OCI-M2 (cell line): ENCODE data around the gene GOSR2.
"Not testable (repeated sequence)": the region's sequence is repeated elsewhere in the genome, so short reads cannot be mapped to it uniquely, and the experiment has no call there.

Source experiments
- DNase-seq: peaks from one replicate; lab custom pipeline; 2025; ENCODE audit not compliant: unreplicated experiment; lab: John Stamatoyannopoulos, UW

GOSR2 gene

DNA sequence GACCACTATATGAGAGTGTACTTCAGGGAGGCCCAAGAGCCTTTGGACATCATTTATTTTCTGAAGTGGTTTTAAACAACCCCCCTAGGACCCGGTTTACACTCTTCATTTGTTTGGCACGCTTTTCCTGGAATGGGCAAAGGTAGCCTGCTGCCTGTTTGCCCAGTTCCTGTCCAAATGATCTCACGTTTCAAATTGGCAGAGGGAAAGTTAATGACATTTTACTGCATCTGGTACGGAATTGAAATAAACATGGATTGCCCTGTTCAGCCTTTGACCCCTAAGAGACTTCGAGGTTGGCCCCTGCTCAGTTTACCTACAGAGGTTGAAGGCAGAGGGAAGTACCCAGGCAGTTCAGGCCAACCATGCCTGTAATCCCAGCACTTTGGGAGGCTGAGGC lies 61.9 kb downstream of the GOSR2 start:
- DNase-seq = no peak

DNA sequence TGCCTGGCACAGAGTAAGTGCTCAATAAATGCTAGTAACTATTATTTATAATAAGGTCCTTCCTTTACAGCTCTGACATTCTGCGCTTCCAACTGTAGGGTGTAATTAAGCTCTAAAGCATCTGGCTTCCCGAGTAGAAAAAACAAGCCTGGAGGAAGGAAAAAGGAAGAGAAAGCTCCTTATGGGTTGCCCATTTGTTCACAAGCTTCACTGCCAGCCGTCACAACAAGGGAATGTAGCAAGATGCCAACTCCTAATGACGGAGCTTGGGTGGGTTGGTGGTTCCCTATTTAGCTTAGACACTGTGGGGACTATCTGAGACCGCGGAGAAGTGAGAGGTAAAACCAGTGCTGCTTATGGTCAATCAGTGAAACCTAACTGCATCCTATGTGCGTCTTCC lies 63.4 kb downstream of the GOSR2 start:
- DNase-seq = no peak

DNA sequence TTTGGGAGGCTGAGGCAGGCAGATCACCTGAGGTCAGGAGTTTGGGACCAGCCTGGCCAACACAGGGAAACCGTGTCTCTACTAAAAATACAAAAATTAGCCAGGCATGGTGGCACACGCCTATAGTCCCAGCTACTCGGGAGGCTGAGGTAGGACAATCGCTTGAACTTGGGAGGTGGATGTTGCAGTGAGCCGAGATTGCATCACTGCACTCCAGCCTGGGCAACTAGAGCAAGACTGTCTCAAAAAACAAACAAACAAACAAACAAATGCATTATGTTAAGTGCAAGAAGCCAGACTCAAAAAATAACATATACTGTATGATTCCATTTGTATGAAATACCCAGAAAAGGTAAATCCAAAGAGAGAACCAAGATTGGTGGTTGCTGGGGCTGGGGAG lies 65.0 kb downstream of the GOSR2 start:
- DNase-seq = not testable (repeated sequence)

DNA sequence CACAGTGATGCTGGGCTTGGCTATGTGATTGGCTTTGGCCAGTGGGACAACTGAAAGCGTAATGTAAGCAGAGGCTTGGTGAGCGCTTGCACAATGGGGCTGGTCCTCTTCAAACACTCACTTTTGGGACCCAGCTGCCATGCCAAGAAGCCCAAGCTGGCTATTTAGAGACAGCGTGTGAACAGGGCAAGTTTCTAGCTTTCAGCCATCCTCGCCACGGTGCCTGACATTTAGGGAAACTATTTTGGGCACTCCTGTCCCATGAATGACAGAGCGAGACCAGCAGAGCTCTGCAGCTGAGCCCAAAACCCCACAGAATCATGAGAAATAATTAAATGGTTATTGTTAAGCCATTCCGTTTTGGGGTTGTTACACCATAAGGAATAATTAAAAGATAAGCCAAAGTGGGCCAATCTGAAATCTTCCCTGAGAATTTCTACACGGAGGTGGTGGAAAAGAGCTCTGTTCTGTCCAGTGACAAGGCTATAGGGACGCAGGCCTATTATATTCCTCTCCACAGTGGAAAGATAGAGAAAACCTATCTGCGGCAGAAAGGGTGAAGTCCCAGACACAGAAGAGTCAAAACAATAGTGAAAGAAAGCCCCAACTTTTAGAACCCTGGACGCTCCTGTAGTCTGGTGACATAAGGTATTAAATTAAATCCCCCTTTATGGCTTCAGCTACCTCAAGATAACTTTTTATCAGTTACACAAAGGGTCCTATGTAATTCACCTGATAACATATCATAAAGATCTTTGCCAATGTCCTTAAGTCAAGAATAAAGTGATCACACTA lies 66.9 kb downstream of the GOSR2 start:
- DNase-seq = no peak

DNA sequence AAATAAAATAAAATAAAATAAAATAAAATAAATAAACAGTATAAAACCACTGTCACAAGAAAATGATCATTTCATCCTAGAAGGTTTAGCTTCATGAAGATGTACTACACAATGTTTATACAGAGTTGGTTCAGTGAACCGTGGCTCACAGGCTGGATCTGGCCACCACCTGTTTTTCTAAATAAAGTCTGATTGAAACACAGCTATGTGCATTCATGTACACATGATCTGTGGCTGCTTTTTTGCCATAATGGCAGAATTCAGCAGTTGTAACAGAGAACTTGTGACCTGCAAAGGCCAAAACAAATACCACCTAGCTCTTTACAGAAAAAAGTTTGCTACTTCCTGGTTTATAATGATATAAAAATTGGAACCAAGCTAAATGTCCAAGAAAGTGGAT lies 68.7 kb downstream of the GOSR2 start:
- no peak for DNase-seq
